GM18519 (cell line): Measurements from ENCODE around the gene DUSP6.
"Not testable (repeated sequence)": the region's sequence is repeated elsewhere in the genome, so short reads cannot be mapped to it uniquely, and the experiment has no call there.

Source experiments
- ATAC-seq: cut with Tn5 transposase; IDR thresholded peaks from one replicate; pipeline ENCODE4 v1.9.1; 2021; ENCODE audit warnings: mild to moderate bottlenecking, moderate library complexity; ENCODE audit not compliant: unreplicated experiment, low FRiP score

DUSP6 gene

DNA sequence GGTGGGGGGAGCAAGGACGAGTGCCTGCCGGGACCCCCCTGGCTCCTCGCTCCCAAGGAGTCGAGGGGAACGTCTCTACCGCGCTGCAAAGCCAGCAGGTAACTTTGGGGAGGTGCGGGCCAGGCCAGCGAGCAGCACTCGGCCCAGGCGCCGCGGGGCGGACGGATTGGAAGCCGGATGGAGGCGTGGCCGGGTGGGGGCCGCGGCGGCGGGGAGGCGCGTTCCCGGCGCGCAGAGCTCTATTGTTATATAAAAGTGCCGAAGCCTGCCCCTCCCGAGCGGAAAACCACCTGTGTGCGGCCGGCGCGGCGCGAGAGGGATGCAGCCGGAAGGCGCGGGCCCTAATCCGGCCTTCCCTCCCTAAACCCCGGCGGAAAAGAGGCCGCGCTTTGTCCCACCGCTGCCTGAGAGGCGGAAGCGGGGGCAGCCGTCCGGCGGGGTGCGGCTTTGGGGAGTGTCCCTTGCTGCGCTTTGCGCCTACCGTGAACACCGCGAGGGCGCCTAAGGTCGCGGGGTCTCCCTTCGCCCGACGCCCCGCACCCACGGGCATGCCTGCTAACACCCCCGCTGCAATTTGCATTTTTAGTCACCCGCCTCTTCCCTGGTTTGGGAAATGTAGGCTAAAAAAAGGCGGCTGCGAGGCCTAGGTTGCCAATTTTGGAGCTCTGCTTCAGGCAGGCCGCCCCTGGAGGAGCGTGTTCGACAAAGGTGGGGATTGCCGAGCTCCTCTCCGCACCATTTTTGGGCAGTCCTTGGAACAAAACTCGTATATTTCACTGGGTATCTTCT, 1.7 kb upstream of the DUSP6 start:
- ATAC-seq, result no peak

DNA sequence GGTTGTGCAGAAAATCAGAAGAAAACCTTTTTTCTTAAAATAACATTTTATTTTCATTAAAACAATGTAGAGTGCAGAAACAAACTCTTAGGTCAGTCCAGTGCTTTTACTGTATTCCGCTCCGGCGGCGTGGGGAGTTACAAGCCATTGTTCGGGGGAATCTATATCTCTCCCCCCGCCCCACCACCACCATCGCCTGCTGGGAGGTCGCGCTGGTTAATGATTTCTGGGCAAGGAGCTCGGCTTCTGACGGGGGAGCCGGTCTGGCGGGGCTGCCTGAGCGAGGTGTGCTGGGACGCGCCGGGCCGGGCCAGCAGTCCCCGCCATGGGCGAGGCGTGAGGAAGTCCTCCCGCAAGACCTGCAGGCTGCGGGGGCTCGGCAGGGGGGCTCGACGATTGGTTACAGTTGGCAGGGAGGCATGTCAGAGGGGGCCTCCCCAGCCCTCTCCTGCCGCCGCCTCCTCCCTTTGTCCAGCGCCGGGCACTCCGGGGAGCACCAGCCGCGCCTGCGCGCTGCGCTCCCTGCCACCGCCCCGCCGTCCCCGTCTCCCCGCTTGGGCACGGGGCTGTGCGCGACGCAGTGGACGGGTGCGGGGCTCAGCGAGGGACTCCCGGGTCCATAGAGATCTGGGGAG, 1.0 kb upstream of the DUSP6 start:
- ATAC-seq, result no peak

DNA sequence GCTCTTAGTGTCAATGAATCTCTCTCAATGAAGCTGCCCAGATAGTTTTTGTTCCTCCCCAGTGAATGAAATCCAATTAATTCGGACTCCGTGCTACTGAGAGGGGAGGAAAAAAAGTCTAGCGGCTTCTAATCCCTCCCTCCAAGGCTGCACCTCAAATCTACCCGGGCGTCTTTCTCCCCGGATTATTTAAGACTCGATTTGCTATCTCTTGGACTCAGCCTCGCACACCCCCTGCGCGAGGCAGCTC, 134 bp downstream of the DUSP6 start:
- no peak for ATAC-seq

DNA sequence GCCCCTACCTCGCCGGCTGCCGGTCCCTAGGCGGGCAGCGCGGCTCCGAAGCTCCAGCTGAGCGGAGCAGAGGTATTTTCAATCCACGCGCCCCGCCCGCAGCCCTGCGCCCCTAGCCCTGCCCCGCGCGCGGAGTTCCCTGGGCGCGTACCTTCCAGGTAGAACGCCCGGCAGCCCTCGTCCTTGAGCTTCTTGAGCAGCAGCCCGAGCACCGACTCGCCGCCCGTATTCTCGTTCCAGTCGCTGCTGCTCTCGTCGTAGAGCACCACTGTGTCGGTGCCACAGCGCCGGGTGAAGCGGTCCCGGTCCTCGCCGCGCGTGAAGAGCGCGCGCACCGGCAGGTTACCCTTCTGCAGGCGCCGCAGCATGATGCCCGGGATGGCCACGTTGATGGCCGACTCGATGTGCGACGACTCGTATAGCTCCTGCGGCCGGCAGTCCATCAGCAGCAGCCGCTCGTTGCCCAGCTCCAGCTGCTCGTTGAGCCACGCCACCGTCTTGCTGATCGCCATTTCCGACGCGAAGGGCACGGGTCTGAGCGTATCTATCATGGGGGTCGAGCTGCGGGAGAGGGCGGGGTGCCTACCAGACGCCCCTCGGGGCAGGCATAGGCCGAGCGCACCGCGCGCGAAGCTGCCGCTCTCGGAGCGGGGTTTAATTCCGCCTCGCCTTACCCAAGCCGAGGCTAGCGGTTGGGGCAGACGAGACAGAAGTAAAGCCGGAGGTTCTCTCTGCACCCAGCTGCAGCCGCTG, 636 bp downstream of the DUSP6 start:
- peak; percentile 28 for ATAC-seq

DNA sequence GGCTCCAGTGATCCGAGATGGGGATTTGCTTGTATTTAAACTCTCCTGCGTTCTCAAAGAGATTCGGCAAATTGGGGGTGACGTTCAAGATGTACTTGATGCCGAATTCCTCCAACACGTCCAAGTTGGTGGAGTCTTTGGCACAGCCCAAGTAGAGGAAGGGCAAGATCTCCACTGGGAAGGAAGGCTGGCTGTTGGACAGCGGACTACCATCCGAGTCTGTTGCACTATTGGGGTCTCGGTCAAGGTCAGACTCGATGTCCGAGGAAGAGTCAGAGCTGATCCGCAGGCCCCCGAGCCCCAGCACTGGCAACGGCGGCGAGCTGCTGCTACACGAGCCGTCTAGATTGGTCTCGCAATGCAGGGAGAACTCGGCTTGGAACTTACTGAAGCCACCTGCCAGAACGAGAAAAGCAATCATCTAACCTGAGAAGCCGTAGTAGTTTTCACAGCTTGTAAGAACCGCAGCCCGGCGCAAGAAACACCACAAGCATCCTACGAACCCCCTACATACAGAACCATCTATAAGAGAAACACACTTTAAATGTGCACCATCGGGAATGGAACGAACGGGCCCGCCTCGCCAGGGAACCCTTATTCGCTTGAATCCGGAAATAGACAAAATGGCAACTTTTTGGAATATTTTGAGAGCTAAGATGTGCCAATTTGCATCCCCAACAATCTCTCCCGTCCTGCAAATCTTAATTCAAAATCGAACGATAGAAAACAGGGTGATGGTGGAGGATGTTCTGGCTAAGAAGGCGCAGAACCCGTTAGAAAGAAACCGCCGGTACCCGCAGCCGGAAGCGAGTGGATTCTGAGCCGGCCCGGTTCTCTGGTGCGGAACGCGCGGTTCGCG, 1.4 kb downstream of the DUSP6 start:
- ATAC-seq, result no peak

DNA sequence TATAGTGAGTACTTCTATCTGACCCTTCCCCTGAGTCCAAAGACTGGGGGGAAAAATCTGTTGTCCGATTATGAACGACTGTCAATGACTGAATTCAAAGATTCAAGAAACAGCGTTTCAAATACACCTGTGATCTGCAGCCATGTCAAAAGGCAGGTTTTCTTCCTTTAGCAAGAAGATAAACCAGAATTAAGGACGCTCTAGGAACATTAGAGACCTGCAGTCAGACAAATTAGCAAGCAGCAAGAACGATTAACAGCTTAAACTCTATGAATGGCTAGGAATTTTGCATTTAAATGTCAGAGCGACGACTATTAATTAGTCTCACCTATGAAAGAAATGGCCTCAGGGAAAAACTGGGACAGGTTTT, 2.1 kb downstream of the DUSP6 start:
- ATAC-seq, result no peak

DNA sequence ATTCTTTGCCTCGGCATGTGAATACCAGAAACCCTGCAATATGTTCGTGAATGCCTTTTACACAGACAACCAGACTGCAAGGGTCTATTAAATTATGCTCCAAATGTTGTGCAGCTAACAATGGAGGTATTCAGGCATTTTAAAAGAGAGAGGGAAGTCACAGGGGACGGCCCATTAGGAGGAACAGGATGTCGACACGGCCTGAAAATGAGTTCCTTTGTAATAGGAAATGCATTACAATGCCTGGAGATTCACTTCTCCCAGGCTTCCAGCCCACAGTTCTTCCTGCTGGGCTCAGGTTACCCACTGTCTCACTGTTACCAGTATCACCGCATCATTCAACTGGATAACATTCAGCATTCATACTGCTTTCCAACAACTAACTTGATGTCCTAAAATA, 2.5 kb downstream of the DUSP6 start:
- no peak for ATAC-seq

DNA sequence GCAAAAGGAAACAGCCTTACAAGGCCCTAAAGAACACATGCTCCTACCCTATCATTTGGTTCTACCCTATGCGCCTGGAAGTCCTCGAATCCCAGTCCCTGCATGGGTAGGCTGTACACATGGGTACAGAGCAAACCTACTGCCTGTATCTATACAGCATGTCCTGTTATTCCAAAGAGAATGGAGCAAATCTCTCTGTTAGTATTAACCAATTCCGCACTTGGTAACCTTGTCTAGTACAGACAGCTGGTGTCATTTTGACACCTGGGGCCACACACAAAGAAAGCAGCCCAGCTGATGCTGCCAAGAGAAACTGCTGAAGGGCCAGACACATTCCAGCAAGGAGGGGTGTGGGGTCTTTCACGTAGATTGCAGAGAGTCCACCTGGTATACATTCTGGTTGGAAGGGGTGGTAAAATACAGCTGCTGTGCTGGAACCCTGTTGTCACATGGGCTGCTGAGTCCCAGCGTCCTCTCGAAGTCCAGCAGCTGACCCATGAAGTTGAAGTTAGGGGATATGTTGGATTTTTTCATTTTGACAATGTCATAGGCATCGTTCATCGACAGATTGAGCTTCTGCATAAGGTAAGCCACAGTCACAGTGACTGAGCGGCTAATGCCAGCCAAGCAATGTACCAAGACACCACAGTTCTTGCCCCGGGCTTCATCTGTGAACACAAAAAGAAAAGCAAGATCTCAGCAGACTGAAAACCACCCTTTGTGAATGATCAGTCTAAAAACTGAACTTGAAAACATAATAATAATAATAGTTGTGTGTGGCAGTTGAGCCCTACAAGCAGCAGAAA, 3.2 kb downstream of the DUSP6 start:
- no peak for ATAC-seq

GRCh38 chr12:89347325-89347829, 4.9 kb downstream of the DUSP6 start:
- ATAC-seq, result no peak

- no peak for ATAC-seq
These were observed 5.5 kb downstream of the DUSP6 start for GRCh38 chr12:89346741-89347324.

DNA sequence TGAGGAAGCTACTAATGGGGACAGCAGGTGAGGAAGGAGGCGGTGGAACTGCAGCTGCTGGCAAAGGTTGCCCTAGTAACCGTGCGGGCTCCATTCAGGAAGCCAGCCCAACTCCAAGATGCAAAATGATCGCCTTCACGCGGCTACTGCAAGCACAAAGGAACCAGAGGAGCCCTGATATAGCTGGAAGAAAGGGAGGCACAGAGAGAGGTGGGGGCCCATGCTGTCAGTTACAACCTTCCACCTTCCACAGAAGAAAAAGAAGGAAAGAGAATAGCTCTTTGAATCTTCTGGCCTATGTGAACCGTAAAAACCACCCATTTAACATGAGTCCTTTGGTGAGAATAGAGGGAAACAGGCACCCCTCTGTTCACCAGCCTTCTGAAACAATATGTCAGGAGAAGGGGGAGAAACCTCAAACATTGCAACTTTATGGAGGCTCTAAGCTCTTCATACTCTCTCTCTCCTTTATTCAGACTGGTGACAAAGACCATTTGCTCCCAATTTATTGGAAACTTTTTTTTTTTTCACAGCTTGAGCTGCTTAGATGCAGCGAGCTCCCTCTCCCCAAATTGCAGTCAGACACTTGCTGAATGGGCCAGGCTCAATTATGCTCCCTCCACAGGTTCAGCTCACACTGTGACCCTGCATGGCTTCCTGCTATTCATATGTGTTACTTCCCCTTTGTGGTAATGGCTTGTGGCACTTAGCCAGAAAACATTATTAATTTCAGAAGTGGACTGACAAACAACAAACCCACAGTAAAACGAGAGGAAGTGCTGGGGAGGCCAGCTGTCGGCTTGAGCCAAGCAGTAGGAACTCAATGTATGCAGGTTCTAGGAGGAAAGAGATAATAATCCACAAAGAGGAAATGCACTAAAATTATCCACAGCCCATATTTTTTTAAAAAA, 6.2 kb downstream of the DUSP6 start:
- peak; percentile 98 for ATAC-seq

GRCh38 chr12:89345376-89345775, 6.9 kb downstream of the DUSP6 start:
- ATAC-seq, result no peak

- no peak for ATAC-seq
These were observed 7.5 kb downstream of the DUSP6 start for GRCh38 chr12:89344862-89345202.

DNA sequence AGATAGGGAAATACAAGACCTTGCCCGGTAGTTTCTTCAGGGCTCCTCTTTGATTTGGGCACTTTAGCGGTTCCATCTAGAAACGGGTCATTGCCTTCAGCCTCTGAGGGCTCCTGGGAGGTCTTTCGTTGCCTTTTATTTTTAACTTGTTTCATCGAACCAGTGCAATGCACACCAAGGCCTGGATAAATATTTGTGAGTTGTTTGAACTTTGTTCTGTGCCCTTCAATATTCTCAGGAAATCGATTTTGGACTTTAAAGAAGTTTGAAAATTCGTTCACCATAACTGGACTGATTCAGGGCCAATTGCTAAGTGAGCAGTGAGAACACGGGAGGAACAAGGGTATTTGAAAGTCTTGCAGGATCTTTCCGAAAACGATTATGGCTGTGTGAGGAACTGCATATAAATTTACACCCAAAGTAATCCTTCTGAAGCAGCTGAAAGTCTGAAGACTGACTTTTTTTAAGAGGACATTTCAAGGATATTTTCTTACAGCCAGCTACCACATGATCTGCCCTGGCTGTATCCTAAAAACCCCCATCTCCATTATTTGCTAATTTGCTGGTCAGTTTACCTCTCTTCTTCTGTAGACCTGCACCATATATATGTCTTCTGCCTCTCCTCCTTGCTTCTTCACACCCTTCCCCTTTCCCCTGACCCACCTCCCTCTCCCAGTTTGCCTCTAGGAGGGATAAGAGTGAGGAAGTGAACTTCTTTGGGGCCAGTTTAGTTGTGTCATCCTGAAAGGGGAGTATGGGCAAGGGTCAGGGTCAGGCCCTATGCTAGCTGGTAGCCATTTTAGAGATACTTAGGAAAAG, 8.0 kb downstream of the DUSP6 start:
- no peak for ATAC-seq

GRCh38 chr12:89343127-89343526, 9.2 kb downstream of the DUSP6 start:
- ATAC-seq, result no peak

- ATAC-seq, result no peak
These were observed 11.4 kb downstream of the DUSP6 start for GRCh38 chr12:89340861-89341260.

- no peak for ATAC-seq
These were observed 12.8 kb downstream of the DUSP6 start for GRCh38 chr12:89339526-89339925.

DNA sequence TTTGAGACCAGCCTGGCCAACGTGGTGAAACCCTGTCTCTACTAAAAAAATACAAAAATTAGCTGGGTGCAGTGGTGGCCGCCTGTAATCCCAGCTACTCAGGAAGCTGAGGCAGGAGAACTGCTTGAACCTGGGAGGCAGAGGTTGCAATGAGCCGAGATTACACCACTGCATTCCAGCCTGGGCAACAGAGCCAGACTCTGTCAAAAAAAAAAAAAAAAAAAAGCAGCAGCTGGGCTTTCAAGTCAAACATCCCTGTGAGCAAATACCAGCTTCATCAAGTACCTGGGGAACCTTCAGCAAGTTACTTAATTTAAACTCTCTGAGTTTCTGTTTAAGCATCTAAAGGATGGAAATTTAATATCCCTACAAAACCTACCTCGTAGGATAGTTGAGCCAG, 15.2 kb downstream of the DUSP6 start:
- ATAC-seq, result not testable (repeated sequence)
